Body of pancreas (tissue), 4 donors: ENCODE measurements around the gene INO80C.

Experiments used
- CTCF ChIP-seq, 7 experiments: fragments of 450-650 bp in 4 of 7; fragments of 200-600 bp in 3 of 7; sonication (generic) in 3 of 7; IDR thresholded peaks; one replicate each; pipeline ENCODE4 v1.5.1; 2016 to 2019; ENCODE audit warnings: antibody characterized with exemption in 7 of 7
- POLR2A ChIP-seq, 3 donors: fragments of 450-650 bp; IDR thresholded peaks; one replicate each; pipeline ENCODE4 v1.6.1; 2016; ENCODE audit warnings: antibody characterized with exemption in 3 of 3, mild to moderate bottlenecking in 2 of 3

GRCh38 chr18:35514283-35514682, 16.5 kb upstream of the INO80C start:
- TF ChIP-seq CTCF (IDR thresholded peaks at IDR 0.05) (no peak), POLR2A (IDR thresholded peaks at IDR 0.05) (no peak)
